Femur (tissue), 1 donor: ENCODE results near the gene HOMEZ.
A peak's percentile ranks its signal among the peaks of the same experiment; 100 is the strongest.
"Not testable (repeated sequence)": the region's sequence is repeated elsewhere in the genome, so short reads cannot be mapped to it uniquely, and the experiment has no call there.

ENCODE experiments used
- DNase-seq: peaks from one replicate; pipeline ENCODE4 v3.0.0-alpha.2; 2017

Gene HOMEZ

DNA sequence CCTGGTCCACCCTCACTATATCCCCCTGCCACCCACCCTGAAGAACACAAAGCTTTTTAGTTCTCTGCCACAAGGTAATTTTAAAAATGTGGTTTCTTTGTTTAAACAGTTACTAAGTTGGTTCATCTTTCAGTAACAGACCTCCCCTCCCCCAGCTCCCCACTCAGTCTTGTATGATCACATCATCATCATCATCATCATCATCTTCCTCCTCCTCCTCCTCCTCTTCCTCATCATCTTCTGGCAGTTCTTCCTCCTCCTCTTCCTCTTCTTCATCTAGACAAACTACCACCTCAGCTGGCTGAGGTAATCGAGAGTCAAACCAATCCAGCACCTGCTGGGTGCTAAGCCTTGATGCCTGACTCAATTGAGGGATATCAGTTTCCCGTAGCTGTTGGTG lies 10.5 kb downstream of the HOMEZ start:
- no peak for DNase-seq

DNA sequence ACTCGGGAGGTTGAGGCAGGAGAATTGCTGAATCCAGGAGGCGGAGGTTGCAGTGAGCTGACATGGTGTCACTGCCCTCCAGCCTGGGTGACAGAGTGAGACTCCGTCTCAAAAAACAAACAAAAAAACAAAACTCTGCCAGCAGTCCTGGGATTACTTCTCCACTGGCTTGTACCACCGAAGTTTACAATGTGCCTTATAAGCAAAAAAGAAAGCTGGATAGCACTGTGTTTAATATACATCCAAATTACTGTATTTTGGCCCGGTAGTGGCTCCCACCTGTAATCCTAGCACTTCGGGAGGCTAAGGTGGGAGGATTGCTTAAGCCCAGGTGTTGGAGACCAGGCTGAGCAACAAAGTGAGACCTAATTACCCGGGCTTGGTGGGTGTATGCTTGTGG lies 16.7 kb downstream of the HOMEZ start:
- no peak for DNase-seq

DNA sequence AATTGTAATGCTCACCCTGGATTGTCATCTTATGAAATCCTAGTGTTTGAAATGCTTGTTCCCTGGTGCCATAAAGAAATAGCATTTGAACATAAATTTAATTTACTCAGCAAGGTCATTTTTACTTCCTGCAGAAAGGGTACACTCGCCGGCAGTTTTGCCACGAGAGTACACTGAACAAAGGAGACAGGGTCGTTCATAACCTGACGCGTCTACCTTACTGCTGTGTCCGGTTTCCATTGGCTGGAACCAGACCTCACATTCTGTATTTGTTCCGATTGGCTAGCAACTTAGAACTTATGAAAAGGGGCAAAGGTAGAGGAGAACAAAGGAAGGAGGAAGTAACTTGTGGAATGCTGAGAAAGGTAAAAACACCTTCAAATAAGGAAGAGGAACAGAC lies 25.1 kb downstream of the HOMEZ start:
- not testable (repeated sequence) for DNase-seq

DNA sequence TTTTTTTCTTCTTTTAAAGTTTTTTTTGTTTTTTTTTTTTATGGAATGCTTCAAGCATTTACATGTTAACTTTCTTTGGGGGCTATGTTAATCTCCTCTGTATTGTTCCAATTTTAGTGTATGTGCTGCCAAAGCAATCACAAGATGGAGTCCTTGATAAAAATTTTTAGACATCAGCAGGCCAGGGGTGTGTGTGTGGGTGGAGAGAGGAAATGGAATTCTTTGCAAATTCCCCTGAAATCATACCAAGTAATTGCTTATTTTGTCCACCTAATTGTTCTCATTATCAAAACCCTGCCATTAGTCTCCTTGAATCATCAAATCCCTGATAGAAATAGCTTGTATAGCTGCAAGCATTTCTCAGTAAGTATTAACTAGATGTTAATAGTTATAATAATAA lies 26.5 kb downstream of the HOMEZ start:
- DNase-seq: no peak

DNA sequence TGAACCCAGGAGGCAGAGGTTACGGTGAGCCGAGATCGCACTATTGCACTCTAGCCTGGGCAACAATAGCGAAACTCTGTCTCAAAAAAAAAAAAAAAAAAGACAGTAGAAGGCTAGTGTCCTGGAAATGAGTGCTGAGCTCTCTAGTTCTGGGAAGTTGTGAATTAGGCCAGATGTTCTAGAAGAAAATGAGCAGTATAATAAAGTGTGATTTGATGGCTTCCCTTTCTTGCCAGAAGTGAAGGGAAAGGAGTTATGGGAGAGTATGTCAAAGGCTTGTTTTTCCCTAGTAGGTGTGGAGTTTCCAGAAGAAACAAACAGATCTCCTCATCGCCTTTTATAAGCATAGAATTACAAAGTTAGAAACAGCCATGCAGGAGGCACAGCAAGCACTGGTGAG lies 27.7 kb downstream of the HOMEZ start:
- no peak for DNase-seq

DNA sequence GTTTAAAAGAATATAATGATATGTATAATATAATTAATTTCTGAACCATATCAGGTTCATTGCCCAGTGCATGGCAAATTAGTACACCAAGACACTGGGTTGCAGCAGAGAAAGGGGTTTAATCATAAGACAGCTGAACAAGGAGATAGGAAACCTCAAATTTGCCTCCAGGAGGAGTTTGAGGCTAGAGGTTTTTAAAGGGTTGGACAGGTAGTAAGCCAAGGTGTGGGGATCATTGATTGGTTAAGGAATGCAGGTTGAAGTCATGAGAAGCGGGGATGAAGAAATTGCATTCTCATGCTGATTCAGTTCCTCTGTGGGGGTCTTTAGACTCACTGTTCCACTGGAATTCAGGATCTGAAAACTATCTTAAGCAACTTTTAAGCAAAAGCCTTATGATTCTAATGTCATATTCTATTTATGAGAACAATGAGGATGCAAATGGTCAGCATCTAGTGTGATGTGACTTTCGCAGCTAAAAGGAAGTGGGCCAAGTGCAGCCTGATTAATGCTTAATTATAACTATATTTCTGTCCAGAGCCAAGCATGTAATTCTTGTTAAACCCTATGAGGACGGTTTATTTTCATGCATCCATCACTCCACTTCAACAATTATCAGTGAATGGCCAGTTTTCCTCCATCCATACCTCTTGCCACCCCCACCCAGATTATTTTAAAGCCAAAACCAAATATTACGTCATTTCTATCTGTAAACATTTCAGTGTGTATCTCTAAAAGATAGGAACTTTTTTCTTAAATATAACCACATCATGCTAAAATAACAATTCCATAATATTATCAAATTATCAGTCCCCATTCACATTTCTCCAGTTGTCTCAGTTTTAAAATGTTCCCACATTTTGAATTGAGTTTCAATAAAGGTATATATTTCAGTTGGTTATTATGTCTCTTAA lies 33.3 kb downstream of the HOMEZ start:
- DNase-seq: no peak

DNA sequence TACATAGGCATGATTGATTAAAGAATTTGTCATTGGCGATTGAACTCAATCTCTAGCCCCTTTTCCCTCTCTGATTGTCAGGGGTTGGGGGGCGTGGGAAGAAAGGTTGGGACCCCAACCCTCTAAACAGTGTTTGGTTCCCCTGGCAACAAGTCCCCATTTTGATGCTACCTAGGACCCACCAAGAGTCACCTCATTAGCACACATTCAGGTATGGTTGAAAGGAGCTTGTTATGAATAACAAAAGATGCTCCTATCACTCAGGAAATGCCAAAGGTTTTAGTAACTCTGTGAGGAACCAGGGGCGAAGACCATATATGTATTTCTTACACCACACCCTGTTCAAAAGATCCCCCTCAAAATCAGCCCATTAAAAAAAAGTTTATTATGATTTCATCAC lies 33.9 kb downstream of the HOMEZ start:
- no peak for DNase-seq

DNA sequence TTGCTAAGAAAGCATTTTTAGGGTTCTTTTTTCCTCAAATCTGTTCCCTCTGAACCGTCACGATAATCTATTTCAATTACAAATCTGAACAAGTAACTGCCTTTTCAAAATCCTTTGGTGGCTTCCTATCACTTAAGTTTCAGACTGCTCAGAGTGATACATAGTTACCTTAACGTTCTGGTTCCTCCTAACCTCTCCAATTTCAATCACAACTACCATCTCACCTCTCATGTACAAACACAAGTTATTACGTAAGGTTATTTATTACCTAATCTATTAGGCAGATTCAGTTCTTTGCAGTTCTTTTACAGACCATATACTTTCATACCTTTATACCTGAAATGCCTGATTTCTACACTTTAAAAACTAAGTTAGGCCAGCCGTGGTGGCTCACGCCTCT lies 36.1 kb downstream of the HOMEZ start:
- no peak for DNase-seq

DNA sequence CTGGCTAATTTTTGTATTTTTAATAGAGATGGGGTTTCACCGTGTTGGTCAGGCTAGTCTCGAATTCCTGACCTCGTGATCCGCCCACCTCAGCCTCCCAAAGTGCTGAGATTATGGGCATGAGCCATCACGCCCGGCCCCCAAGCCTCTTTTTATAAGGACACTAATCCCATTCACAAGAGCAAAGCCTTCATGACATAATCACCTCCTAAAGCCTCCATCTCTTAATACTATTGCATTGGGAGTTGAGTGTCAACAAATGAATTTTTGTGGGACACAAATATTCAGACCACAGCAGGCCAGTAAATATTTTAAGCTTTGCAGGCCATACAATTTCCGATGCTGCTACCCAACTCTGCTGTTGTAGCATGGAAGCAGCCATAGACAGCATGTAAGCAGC lies 37.3 kb downstream of the HOMEZ start:
- no peak for DNase-seq

DNA sequence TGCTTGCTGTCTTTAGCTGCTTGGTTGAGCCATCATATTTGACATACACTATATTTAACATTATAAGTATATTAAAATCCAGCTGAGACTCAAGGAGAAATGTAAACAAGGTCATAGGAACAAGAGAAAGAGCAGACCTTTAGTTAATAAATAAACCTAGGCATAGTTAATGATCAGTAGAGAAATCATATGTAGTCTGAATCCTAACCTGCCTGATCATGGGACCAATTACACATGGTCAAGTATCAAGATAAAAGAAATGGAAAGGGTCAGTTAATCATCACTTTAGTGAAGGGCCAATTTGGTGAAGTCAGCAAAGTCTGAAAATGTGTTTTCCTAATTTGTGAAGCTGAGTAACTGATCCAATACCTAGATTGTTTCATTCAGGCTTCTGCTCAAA lies 40.6 kb downstream of the HOMEZ start:
- no peak for DNase-seq

DNA sequence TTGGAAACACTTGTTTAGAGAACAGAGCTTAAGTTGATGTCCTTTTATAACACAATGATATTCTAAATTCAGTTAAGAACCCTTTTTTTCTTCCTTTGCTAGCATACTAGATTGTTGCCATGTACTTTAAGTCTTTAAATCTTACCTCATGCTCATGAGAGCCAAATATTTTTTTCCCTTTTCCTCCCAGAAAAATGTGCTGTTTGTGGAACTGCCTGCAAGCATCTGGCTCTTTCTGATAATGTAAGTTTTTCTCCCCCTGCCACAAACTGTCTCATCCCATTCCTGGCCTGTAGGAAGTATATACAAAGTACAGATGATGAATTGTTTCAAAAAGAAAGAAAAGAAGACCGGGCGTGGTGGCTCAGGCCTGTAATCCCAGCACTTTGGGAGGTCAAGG lies 42.9 kb downstream of the HOMEZ start:
- DNase-seq: no peak

DNA sequence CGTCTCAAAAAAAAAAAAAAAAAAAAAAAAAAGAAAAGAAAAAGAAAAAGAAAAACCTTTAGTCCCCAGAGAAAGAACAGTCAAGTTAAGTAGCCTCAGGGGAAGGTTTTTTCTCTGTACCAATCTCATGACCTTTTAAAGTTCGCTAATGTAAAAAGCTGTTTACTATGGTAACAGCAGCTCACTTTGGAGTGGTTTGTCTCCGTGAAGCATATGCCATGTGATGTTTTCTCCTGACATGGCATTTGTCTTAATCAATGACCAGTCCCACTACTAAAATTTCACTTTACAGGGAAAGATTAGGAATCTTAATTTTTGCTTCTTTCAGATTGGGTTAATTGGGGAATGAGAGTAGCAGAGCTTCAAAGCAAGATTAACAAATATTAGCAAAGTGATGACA lies 43.9 kb downstream of the HOMEZ start:
- DNase-seq: no peak

DNA sequence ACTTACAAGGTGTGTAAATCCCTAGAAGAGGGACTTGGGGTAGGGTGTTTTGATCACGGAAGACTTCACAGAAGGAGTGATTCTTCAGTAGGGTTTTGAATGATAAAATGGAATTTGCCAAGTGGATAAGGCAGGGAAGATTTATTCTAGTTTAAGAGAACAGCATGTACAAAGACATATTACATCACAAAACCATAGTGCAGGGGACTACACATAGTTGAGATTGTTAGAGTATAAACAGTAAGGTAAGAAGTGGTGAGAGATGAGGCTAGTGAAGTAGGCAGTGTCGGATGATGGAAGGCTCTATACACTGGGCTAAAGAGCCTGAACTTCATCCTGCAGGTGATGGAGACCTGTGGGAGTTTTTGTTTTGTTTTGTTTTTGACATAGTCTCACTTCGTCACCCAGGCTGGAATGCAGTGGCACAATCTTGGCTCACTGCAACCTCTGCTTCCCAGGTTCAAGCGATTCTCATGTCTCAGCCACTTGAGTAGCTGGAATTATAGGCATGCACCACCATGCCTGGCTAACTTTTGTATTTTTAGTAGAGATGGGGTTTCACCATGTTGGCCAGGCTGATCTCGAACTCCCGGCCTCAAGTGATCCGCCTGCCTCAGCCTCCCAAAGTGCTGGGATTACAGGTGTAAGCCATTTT lies 44.7 kb downstream of the HOMEZ start:
- DNase-seq: not testable (repeated sequence)

DNA sequence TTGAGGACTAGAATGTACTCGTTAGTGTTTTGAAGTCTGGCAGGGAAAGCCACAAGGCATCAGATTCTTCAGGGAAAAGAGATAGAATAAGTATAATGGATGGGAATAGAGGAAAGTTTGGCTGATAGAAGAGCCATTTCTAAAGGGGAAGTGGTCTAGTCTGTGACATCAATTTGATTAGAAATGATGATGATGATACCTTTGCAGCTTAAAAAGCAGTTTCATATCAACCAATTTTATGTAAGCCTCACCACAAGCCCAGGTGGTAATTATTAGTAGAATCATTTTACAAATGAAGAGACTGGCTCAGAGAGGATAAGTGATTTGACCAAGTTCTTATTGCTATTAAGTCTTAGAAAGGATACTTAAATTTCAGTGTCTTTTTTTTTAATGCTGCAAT lies 45.3 kb downstream of the HOMEZ start:
- DNase-seq: no peak

DNA sequence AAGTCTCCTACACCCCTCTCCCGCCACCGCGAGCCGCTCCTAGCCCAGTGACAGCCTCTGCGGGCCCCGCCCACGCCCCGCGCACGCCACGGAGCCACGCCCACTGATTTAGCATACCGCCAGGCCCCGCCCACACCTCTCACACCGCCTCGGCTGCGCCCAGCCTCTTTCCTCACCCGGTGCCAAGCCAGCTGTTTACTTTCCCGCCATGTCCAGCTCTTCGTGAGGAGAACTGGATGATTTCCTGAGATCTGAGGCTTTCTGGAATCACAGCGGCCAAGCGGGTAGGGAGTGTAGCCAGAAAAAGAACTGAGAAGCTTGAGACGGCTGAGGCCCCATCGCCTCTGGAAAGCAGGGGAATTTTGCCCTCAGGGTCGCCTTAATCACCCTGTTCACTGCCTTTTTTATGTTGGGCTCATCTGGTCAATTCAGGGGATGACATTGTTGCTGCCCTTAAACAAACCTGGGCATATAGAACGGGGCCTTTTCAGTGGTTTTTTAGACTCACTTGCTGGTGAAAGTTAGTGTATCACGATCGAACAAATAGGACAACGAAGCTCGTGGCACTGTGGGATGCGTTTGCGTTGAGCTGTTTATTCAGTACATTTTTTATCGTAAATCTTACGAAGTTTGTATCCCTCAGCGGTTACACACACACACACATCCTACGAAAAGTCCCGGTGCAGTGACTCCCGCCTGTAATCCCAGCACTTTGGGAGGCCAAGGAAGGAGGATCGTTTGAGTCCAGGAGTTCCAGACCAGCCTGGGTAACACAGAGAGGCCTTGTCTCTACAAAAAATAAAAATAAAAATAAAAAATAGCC lies 47.9 kb downstream of the HOMEZ start, which contains the start of gene RNF212B:
RNF212B (plus strand) TSS at position 165 of the 823 bp plus-strand sequence. CDS start 2,410 bp downstream, outside the sequence.
- DNase-seq: peak; percentile 93

DNA sequence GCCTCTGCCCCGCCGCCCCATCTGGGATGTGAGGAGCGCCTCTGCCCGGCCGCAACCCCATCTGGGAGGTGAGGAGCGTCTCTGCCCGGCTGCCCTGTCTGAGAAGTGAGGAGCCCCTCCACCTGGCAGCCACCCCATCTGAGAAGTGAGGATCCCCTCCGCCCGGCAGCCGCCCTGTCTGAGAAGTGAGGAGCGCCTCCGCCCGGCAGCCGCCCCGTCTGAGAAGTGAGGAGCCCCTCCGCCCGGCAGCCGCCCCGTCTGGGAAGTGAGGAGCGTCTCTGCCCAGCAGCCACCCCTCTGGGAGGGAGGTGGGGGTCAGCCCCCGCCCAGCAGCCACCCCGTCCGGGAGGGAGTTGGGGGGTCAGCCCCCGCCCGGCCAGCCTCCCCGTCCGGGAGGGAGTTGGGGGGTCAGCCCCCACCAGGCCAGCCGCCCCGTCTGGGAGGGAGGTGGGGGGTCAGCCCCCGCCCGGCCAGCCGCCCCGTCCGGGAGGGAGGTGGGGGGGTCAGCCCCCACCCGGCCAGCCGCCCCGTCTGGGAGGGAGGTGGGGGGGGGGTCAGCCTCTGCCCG lies 53.6 kb downstream of the HOMEZ start:
- not testable (repeated sequence) for DNase-seq

DNA sequence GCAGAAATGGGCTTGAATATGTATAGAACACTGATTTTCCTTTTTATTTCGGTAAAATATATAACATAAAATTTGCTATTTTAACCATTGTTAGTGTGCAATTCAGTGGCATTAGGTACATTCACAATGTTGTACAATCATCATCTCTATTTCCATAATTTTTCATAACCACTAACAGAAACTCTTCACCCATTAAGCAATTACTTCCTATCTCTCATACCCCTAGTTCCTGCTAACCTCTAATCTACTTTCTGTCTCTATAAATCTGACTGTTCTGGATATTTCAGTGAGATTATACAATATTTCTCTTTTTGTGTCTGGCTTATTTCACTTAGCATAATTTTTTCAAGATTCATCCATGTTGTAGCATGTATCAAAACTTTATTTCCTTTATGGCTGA lies 57.1 kb downstream of the HOMEZ start:
- DNase-seq: no peak

DNA sequence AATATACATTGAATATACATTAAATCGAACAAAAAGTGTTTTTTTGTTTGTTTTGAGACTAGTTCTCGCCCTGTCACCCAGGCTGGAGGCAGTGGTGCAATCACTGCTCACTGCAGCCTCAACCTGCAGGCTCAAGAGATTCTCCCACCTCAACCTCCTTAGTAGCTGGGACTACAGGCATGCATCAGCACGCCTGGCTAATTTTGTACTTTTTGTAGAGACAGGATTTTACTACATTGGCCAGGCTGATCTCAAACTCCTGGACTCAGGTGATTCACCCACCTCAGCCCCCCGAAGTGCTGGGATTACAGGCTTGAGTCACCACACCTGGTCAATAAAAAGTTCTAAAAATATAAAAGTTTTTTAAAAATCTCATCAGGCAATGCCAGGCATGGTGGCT lies 58.4 kb downstream of the HOMEZ start:
- DNase-seq: no peak

DNA sequence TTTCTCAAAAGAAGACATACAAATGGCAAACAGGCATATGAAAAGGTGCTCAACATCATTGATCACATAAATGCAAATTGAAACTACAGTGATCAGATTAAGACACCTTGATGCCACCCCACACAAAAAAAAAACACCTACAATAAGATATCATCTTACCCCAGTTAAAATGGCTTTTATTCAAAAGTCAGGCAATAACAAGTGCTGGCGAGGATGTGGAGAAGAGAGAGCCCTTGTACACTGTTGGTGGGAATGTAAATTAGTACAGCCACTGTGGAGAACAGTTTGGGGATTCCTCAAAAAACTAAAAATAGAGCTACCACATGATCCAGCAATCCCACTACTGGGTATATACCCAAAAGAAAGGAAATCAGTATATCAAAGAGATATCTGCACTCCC lies 61.0 kb downstream of the HOMEZ start:
- DNase-seq: not testable (repeated sequence)
